CD4-positive, alpha-beta T cell treated with Interleukin-17A for 1 hour (primary cell): ENCODE results near the gene DESI1.

Experiments
- DNase-seq: peaks from one replicate; pipeline ENCODE4 v3.0.0-alpha.2; 2020

DESI1 gene

GRCh38 chr22:41555325-41555982 is 65.4 kb downstream of the DESI1 start:
- DNase-seq = no peak

GRCh38 chr22:41551877-41552582 is 68.8 kb downstream of the DESI1 start:
- no peak for DNase-seq

GRCh38 chr22:41550952-41551491 is 69.8 kb downstream of the DESI1 start:
- DNase-seq = no peak

GRCh38 chr22:41548830-41549211 is 72.0 kb downstream of the DESI1 start:
- DNase-seq = no peak
